PC-9 (cell line): ENCODE measurements around the gene TAF4B. TPM values are rescaled to one million over a fixed set of nuclear protein-coding genes. Genes with fewer than 3 reads are reported as not detected.

Experiments used
- BruUV-seq: library from RNA; stranded (reverse); fragments of 400-500 nt; replicated peaks from 2 replicates; lab custom pipeline; 2021; lab: Mats Ljungman, UMichigan
- CTCF ChIA-PET: fragments of 300-600 bp; sonication (Branson Sonifier 250); formaldehyde crosslinking; loops from one replicate; lab custom pipeline; 2022; ENCODE audit warnings: antibody characterized with exemption; lab: Charles Lee
- POLR2A ChIA-PET: fragments of 300-600 bp; sonication (Branson Sonifier 250); formaldehyde crosslinking; loops from one replicate; lab custom pipeline; 2022; ENCODE audit warnings: antibody characterized with exemption; ENCODE audit not compliant: unreplicated experiment; lab: Charles Lee
- DNase-seq, 2 experiments: peaks; one replicate each; pipeline versions ENCODE4 v3.0.0 to v3.0.0-alpha.2; 2015 to 2022; ENCODE audit warnings: mixed read lengths in 1 of 2
- H2AFZ ChIP-seq: fragments of 200-600 bp; sonication (generic); 2 replicates; pipeline ENCODE4 v1.8.1; 2017; ENCODE audit warnings: antibody characterized with exemption
- H3F3A ChIP-seq: fragments of 200-600 bp; sonication (generic); 2 replicates; pipeline ENCODE4 v1.8.1; 2017; ENCODE audit warnings: antibody characterized with exemption, mild to moderate bottlenecking, low read depth; ENCODE audit not compliant: insufficient read depth
- H3K27ac ChIP-seq: fragments of 200-600 bp; sonication (generic); 2 replicates; pipeline ENCODE4 v1.6.1; 2016; ENCODE audit warnings: mixed run types
- H3K27me3 ChIP-seq: fragments of 200-600 bp; sonication (generic); 2 replicates; pipeline ENCODE4 v1.6.1; 2016; ENCODE audit warnings: low read depth, mixed run types; ENCODE audit not compliant: insufficient read depth
- H3K36me3 ChIP-seq: fragments of 200-600 bp; sonication (generic); 2 replicates; pipeline ENCODE4 v1.6.1; 2016; ENCODE audit warnings: low read depth, mixed run types
- H3K4me1 ChIP-seq: fragments of 200-600 bp; sonication (generic); replicated peaks from 2 replicates; pipeline ENCODE4 v1.6.1; 2016; ENCODE audit warnings: mixed run types; ENCODE audit not compliant: insufficient read depth
- H3K4me2 ChIP-seq: fragments of 200-600 bp; sonication (generic); 2 replicates; pipeline ENCODE4 v1.6.1; 2017; ENCODE audit warnings: mixed run types
- H3K4me3 ChIP-seq: fragments of 200-600 bp; sonication (generic); 2 replicates; pipeline ENCODE4 v1.6.1; 2016; ENCODE audit warnings: mixed run types
- H3K79me2 ChIP-seq: fragments of 200-600 bp; sonication (generic); 2 replicates; pipeline ENCODE4 v1.6.1; 2017; ENCODE audit warnings: low read depth, mixed run types
- H3K9me2 ChIP-seq: fragments of 200-600 bp; sonication (generic); 2 replicates; pipeline ENCODE4 v1.8.1; 2017; ENCODE audit warnings: mild to moderate bottlenecking; ENCODE audit not compliant: insufficient read depth
- H3K9me3 ChIP-seq: fragments of 200-600 bp; sonication (generic); 2 replicates; pipeline ENCODE4 v1.8.1; 2016; ENCODE audit warnings: low read depth; ENCODE audit not compliant: insufficient read depth
- H4K20me1 ChIP-seq: fragments of 200-600 bp; sonication (generic); 2 replicates; pipeline ENCODE4 v1.8.1; 2017; ENCODE audit not compliant: insufficient read depth
- CTCF ChIP-seq: fragments of 200-600 bp; sonication (generic); conservative IDR thresholded peaks from 2 replicates; pipeline ENCODE4 v1.6.1; 2017; ENCODE audit warnings: mixed run types, antibody characterized with exemption, mild to moderate bottlenecking, moderate library complexity
- EZH2 ChIP-seq: fragments of 200-600 bp; sonication (generic); IDR thresholded peaks from 2 replicates; pipeline ENCODE4 v1.8.0; 2017; ENCODE audit warnings: antibody characterized with exemption, low read depth
- intact Hi-C: fragments of 100-400 bp; cut with micrococcal nuclease; formaldehyde crosslinking; loops from one replicate; pipeline ENCODE4 v1.10.0; 2022; ENCODE audit not compliant: unreplicated experiment
- total RNA-seq: library from RNA; stranded (reverse); gene quantifications from 2 replicates; pipeline ENCODE4 v1.2.3, GENCODE V29; 2021

The TAF4B gene
- total RNA-seq, 1 experiment from 2014 or later = 2.8 TPM

- Histone ChIP-seq H3K4me2 (no peak overlapping the region), H3K27ac (no peak overlapping the region), H3K79me2 (no peaks in the 10 kb centered on the region), H2AFZ (no peak overlapping the region), H3K4me1 (no peaks in the 10 kb centered on the region), H3K36me3 (no peaks in the 10 kb centered on the region), H3K27me3 (no peaks in the 10 kb centered on the region), H3K4me3 (no peak overlapping the region), H3F3A (no peaks in the 10 kb centered on the region), H3K9me3 (no peaks in the 10 kb centered on the region), H3K9me2 (no peaks in the 10 kb centered on the region), H4K20me1 (no peaks in the 10 kb centered on the region)
- CTCF ChIA-PET = interaction anchor here (0.6 kb wide), 1 partner anchor 404 kb away, joined by 8 read pairs; no protein-coding TSS in a partner anchor
- TF ChIP-seq CTCF (no peak), EZH2 (no peak)
- intact Hi-C loops = no loop called here
- no TSS peak for BruUV-seq
- POLR2A ChIA-PET = no interaction called here
- DNase-seq = no peak
Measured at GRCh38 chr18:26417190-26417589, 190.9 kb downstream of the TAF4B start.

GRCh38 chr18:26418225-26418624 is 192.0 kb downstream of the TAF4B start:
- no peaks in the 10 kb centered on the region for H3K9me2 ChIP-seq
- no peak for TF ChIP-seq CTCF
- TF ChIP-seq EZH2 = no peak
- no peaks in the 10 kb centered on the region for H3K79me2 ChIP-seq
- BruUV-seq = no TSS peak
- ChIA-PET CTCF (no interaction called here), POLR2A (no interaction called here)
- no peak overlapping the region for H3K4me2 ChIP-seq
- intact Hi-C loops = no loop called here
- no peak overlapping the region for H3K4me3 ChIP-seq
- H4K20me1 ChIP-seq = no peaks in the 10 kb centered on the region
- H2AFZ ChIP-seq = no peak overlapping the region
- no peaks in the 10 kb centered on the region for H3K36me3 ChIP-seq
- H3K4me1 ChIP-seq = no peaks in the 10 kb centered on the region
- no peak for DNase-seq
- no peaks in the 10 kb centered on the region for H3K9me3 ChIP-seq
- H3K27ac ChIP-seq = no peak overlapping the region
- no peaks in the 10 kb centered on the region for H3F3A ChIP-seq
- H3K27me3 ChIP-seq = no peaks in the 10 kb centered on the region

- H3F3A ChIP-seq = no peaks in the 10 kb centered on the region
- H3K9me2 ChIP-seq = no peaks in the 10 kb centered on the region
- H3K4me3 ChIP-seq = no peak overlapping the region
- H2AFZ ChIP-seq = no peak overlapping the region
- H3K4me1 ChIP-seq = no peaks in the 10 kb centered on the region
- DNase-seq = no peak
- no peaks in the 10 kb centered on the region for H3K79me2 ChIP-seq
- H3K27ac ChIP-seq = no peak overlapping the region
- POLR2A ChIA-PET = no interaction called here
- no peaks in the 10 kb centered on the region for H3K27me3 ChIP-seq
- no TSS peak for BruUV-seq
- CTCF ChIA-PET = no interaction called here
- no peaks in the 10 kb centered on the region for H3K9me3 ChIP-seq
- TF ChIP-seq EZH2 (no peak), CTCF (no peak)
- H3K4me2 ChIP-seq = no peak overlapping the region
- H4K20me1 ChIP-seq = no peaks in the 10 kb centered on the region
- intact Hi-C loops = no loop called here
- H3K36me3 ChIP-seq = no peaks in the 10 kb centered on the region
Measured at GRCh38 chr18:26419746-26420145, 193.5 kb downstream of the TAF4B start.
